Vagina (tissue), 2 donors: ENCODE measurements around the gene UCHL3.

Source experiments
- POLR2A ChIP-seq, 2 donors: fragments of 450-650 bp; IDR thresholded peaks; one replicate each; pipeline ENCODE4 v1.6.1; 2017; ENCODE audit warnings: antibody characterized with exemption in 2 of 2, mild to moderate bottlenecking in 2 of 2, moderate library complexity in 2 of 2
- POLR2AphosphoS5 ChIP-seq, 2 donors: sonication (generic); formaldehyde crosslinking; IDR thresholded peaks; one replicate each; pipeline ENCODE4 v1.9.0; 2017; ENCODE audit warnings: antibody characterized with exemption in 2 of 2, mild to moderate bottlenecking in 2 of 2, low read depth in 1 of 2; ENCODE audit not compliant: insufficient read depth in 1 of 2
- TF ChIP-seq, protein P1 (sequence below), 3 experiments: fragments of 450-650 bp in 2 of 3; fragments of 200-600 bp in 1 of 3; sonication (generic) in 1 of 3; IDR thresholded peaks; one replicate each; pipeline ENCODE4 v1.5.1; 2017 to 2019; ENCODE audit warnings: antibody characterized with exemption in 3 of 3, mild to moderate bottlenecking in 2 of 3, moderate library complexity in 2 of 3

DNA sequence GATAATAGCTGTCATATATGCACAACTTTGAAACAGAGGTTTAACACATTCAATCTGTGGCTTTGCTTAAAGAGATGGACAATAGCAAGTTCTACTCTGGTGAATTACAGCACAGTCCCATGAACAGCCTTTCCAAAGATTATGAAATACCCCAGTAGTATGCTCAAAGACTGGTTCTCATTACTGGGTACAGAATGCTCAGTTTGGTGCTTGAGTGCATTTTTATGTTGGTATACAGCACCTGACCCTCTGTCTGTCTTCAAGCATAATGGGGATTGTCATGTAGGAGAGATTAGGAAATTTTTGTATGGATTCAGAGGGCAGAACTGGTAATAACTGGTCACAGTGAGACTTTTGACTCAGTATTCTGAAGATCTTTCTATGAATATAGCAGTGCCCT lies 94.1 kb downstream of the UCHL3 start:
- TF ChIP-seq, protein P1, sequence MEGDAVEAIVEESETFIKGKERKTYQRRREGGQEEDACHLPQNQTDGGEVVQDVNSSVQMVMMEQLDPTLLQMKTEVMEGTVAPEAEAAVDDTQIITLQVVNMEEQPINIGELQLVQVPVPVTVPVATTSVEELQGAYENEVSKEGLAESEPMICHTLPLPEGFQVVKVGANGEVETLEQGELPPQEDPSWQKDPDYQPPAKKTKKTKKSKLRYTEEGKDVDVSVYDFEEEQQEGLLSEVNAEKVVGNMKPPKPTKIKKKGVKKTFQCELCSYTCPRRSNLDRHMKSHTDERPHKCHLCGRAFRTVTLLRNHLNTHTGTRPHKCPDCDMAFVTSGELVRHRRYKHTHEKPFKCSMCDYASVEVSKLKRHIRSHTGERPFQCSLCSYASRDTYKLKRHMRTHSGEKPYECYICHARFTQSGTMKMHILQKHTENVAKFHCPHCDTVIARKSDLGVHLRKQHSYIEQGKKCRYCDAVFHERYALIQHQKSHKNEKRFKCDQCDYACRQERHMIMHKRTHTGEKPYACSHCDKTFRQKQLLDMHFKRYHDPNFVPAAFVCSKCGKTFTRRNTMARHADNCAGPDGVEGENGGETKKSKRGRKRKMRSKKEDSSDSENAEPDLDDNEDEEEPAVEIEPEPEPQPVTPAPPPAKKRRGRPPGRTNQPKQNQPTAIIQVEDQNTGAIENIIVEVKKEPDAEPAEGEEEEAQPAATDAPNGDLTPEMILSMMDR (IDR thresholded peaks at IDR 0.05) = no peak
- TF ChIP-seq POLR2AphosphoS5 (IDR thresholded peaks at IDR 0.05; ENCODE audit: insufficient read depth in 1 of 2, low read depth in 1 of 2) (no peak), POLR2A (IDR thresholded peaks at IDR 0.05) (no peak)
